Mesendoderm (in vitro differentiated cells): ENCODE results near the gene GSG1L.

Experiments used
- DNase-seq: peaks from one replicate; pipeline ENCODE4 v3.0.0; 2013
- H2AK5ac ChIP-seq: 2 replicates; pipeline ENCODE4 v1.6.1; 2013; ENCODE audit warnings: low read length, inconsistent platforms
- H2BK120ac ChIP-seq: 2 replicates; pipeline ENCODE4 v1.6.1; 2013; ENCODE audit warnings: low read depth, mild to moderate bottlenecking, low read length, moderate library complexity, mixed read lengths
- H2BK15ac ChIP-seq: replicated peaks from 2 replicates; pipeline ENCODE4 v1.6.1; 2013; ENCODE audit warnings: low read depth, mild to moderate bottlenecking, moderate library complexity
- H2BK5ac ChIP-seq: 2 replicates; pipeline ENCODE4 v1.6.1; 2013; ENCODE audit warnings: low read length, inconsistent platforms
- H3K18ac ChIP-seq: 2 replicates; pipeline ENCODE4 v1.6.1; 2013; ENCODE audit warnings: mild to moderate bottlenecking, low read length, mixed read lengths
- H3K23ac ChIP-seq: one replicate; pipeline ENCODE4 v1.6.1; 2013; ENCODE audit warnings: low read length
- H3K27ac ChIP-seq: 2 replicates; pipeline ENCODE4 v1.5.1; 2013; ENCODE audit warnings: low read depth, mild to moderate bottlenecking, inconsistent platforms, low read length, moderate library complexity
- H3K27me3 ChIP-seq: 2 replicates; pipeline ENCODE4 v1.6.1; 2013; ENCODE audit warnings: low read length, control low read depth, mild to moderate bottlenecking, inconsistent platforms; ENCODE audit not compliant: insufficient read depth, poor library complexity
- H3K36me3 ChIP-seq: 2 replicates; pipeline ENCODE4 v1.6.1; 2013; ENCODE audit warnings: low read length, inconsistent platforms; ENCODE audit not compliant: control insufficient read depth, insufficient read depth
- H3K4ac ChIP-seq: one replicate; pipeline ENCODE4 v1.6.1; 2013; ENCODE audit warnings: low read depth, mild to moderate bottlenecking, low read length, moderate library complexity
- H3K4me1 ChIP-seq: 2 replicates; pipeline ENCODE4 v1.6.1; 2013; ENCODE audit warnings: low read depth, low read length, inconsistent platforms; ENCODE audit not compliant: control insufficient read depth
- H3K4me2 ChIP-seq: 2 replicates; pipeline ENCODE4 v1.6.1; 2013; ENCODE audit warnings: low read length
- H3K4me3 ChIP-seq: 2 replicates; pipeline ENCODE4 v1.5.1; 2013; ENCODE audit warnings: mild to moderate bottlenecking, low read length
- H3K56ac ChIP-seq: one replicate; pipeline ENCODE4 v1.6.1; 2013; ENCODE audit warnings: low read length
- H3K79me1 ChIP-seq: 2 replicates; pipeline ENCODE4 v1.6.1; 2013; ENCODE audit warnings: low read length, inconsistent platforms
- H3K79me2 ChIP-seq: 2 replicates; pipeline ENCODE4 v1.6.1; 2013; ENCODE audit warnings: mild to moderate bottlenecking, low read length; ENCODE audit not compliant: control insufficient read depth, insufficient read depth
- H3K9ac ChIP-seq: 2 replicates; pipeline ENCODE4 v1.6.1; 2013; ENCODE audit warnings: low read length, inconsistent platforms
- H4K5ac ChIP-seq: one replicate; pipeline ENCODE4 v1.6.1; 2013; ENCODE audit warnings: low read length
- H4K8ac ChIP-seq: one replicate; pipeline ENCODE4 v1.6.1; 2013; ENCODE audit warnings: low read depth, mild to moderate bottlenecking, control low read depth, low read length, moderate library complexity
- WGBS: extraction: QIAGEN DNeasy Blood & Tissue Kit; methylation state at CpG from one replicate; pipeline ENCODE4 v1.1.7; 2013; ENCODE audit warnings: low lambda C conversion rate, missing lambda C conversion rate; ENCODE audit not compliant: insufficient coverage; ENCODE audit errors: extremely low coverage; 5-methylcytosine and 5-hydroxymethylcytosine counted together

Gene GSG1L

GRCh38 chr16:27795992-27796614 lies 267.4 kb downstream of the GSG1L start:
- H3K27me3 ChIP-seq: no peaks in the 10 kb centered on the region
- no peak overlapping the region for H3K56ac ChIP-seq
- no peak overlapping the region for H4K8ac ChIP-seq
- no peak overlapping the region for H3K9ac ChIP-seq
- H2BK15ac ChIP-seq: no peak overlapping the region
- no peak overlapping the region for H3K23ac ChIP-seq
- H3K79me2 ChIP-seq: no peaks in the 10 kb centered on the region
- H3K4me3 ChIP-seq: no peak overlapping the region
- no peak overlapping the region for H3K4me2 ChIP-seq
- H2BK5ac ChIP-seq: no peak overlapping the region
- H2AK5ac ChIP-seq: no peak overlapping the region
- no peak overlapping the region for H3K4ac ChIP-seq
- no peak overlapping the region for H2BK120ac ChIP-seq
- H3K36me3 ChIP-seq: no peaks in the 10 kb centered on the region
- no peak overlapping the region for H3K27ac ChIP-seq
- no CpG with 5 or more reads among the region's 11 CpGs for WGBS
- no peaks in the 10 kb centered on the region for H3K79me1 ChIP-seq
- H4K5ac ChIP-seq: no peak overlapping the region
- no peak overlapping the region for H3K18ac ChIP-seq
- no peaks in the 10 kb centered on the region for H3K4me1 ChIP-seq
- peak; percentile 62 for DNase-seq

- Histone ChIP-seq H3K4me2 (no peak overlapping the region), H3K23ac (no peak overlapping the region), H2BK120ac (no peak overlapping the region), H3K4me3 (no peak overlapping the region), H2AK5ac (no peak overlapping the region), H3K79me2 (no peaks in the 10 kb centered on the region), H4K8ac (no peak overlapping the region), H3K27ac (no peak overlapping the region), H3K56ac (no peak overlapping the region), H2BK5ac (no peak overlapping the region), H3K36me3 (no peaks in the 10 kb centered on the region), H3K27me3 (no peaks in the 10 kb centered on the region), H3K79me1 (no peaks in the 10 kb centered on the region), H3K9ac (no peak overlapping the region), H3K4me1 (no peaks in the 10 kb centered on the region), H3K4ac (no peak overlapping the region), H3K18ac (no peak overlapping the region), H4K5ac (no peak overlapping the region), H2BK15ac (no peak overlapping the region)
- DNase-seq: no peak
These were observed 270.3 kb downstream of the GSG1L start for GRCh38 chr16:27793249-27793622.

GRCh38 chr16:27792486-27793248 lies 270.8 kb downstream of the GSG1L start:
- no peak overlapping the region for H3K23ac ChIP-seq
- H3K4me1 ChIP-seq: no peaks in the 10 kb centered on the region
- H3K18ac ChIP-seq: no peak overlapping the region
- H2AK5ac ChIP-seq: no peak overlapping the region
- no peaks in the 10 kb centered on the region for H3K79me1 ChIP-seq
- H3K4me3 ChIP-seq: no peak overlapping the region
- H2BK120ac ChIP-seq: no peak overlapping the region
- no peaks in the 10 kb centered on the region for H3K79me2 ChIP-seq
- no peak for DNase-seq
- no peak overlapping the region for H4K5ac ChIP-seq
- H2BK5ac ChIP-seq: no peak overlapping the region
- no peak overlapping the region for H3K4me2 ChIP-seq
- H2BK15ac ChIP-seq: no peak overlapping the region
- H4K8ac ChIP-seq: no peak overlapping the region
- no peaks in the 10 kb centered on the region for H3K27me3 ChIP-seq
- H3K27ac ChIP-seq: no peak overlapping the region
- no peak overlapping the region for H3K56ac ChIP-seq
- H3K9ac ChIP-seq: no peak overlapping the region
- no peak overlapping the region for H3K4ac ChIP-seq
- no peaks in the 10 kb centered on the region for H3K36me3 ChIP-seq
- no CpG with 5 or more reads among the region's 7 CpGs for WGBS

DNA sequence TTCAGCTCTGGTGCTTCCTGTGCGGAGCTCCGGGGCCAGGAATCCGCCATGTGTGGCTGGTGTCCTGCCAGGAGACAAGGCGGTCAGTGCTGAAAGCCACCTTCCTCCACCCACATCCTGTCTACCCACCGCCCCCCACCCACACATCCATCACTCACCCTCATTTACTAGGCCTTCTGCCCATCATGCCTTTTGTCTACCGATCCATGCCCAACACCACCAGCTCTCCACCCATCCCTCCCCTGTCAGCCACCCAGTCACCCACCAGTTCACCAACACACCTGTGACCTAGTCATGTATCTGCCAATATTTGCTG lies 272.2 kb downstream of the GSG1L start:
- Histone ChIP-seq H3K79me1 (no peaks in the 10 kb centered on the region), H3K4me1 (no peaks in the 10 kb centered on the region), H3K79me2 (no peaks in the 10 kb centered on the region), H3K56ac (no peak overlapping the region), H2AK5ac (no peak overlapping the region), H2BK120ac (no peak overlapping the region), H3K4me2 (no peak overlapping the region), H3K23ac (no peak overlapping the region), H3K18ac (no peak overlapping the region), H3K4ac (no peak overlapping the region), H3K36me3 (no peaks in the 10 kb centered on the region), H3K4me3 (no peak overlapping the region), H3K9ac (no peak overlapping the region), H3K27ac (no peak overlapping the region), H4K8ac (no peak overlapping the region), H2BK5ac (no peak overlapping the region), H2BK15ac (no peak overlapping the region), H4K5ac (no peak overlapping the region), H3K27me3 (no peaks in the 10 kb centered on the region)
- WGBS: no CpG with 5 or more reads among the region's 6 CpGs
- no peak for DNase-seq

DNA sequence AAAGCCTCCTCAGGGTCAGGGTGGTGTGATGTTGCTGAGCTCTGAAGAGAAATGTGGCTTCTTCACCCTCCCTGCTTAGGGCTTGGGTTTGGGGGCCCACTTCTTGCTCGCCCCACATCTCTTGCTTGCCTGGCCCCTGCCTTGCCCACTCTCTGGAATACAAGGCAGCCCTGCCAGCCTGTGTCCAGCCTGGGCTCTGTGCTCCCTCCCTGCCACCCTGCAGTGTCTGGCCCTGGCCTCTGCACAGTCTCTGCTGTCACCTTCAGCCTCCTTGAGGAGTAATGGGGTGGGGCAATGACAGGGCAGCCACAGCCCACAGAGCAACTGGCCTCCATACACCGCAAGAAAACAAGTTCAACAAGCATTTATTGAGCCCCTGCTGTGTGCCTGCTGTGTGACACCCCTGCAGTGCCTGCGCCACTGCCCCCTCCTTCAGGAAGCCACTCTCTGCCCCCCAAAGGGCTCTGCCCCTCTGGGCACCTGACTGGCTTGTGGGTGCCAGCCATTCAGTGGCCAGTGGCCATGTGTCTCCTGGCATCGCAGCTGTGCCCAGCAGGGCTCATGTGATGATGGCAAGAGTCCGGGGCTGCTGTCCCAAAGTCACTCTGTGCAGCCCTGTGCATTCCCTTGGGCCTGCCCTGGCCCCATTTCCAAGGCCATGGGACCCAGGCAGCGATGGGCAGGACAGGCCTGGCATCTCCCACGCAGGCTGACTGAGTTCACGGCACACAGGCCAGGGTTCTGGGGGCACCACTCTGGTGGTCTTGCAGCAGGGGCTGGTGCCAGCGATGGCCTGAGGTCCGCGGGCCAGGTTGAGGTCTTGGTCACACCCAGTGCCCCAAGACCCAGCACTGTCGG lies 272.7 kb downstream of the GSG1L start:
- Histone ChIP-seq H2AK5ac (no peak overlapping the region), H3K56ac (no peak overlapping the region), H3K79me1 (no peaks in the 10 kb centered on the region), H3K23ac (no peak overlapping the region), H3K4me2 (no peak overlapping the region), H3K79me2 (no peaks in the 10 kb centered on the region), H4K5ac (no peak overlapping the region), H2BK15ac (no peak overlapping the region), H2BK5ac (no peak overlapping the region), H3K18ac (no peak overlapping the region), H3K36me3 (no peaks in the 10 kb centered on the region), H4K8ac (no peak overlapping the region), H3K4me3 (no peak overlapping the region), H3K9ac (no peak overlapping the region), H3K27ac (no peak overlapping the region), H2BK120ac (no peak overlapping the region), H3K27me3 (no peaks in the 10 kb centered on the region), H3K4ac (no peak overlapping the region), H3K4me1 (no peaks in the 10 kb centered on the region)
- no CpG with 5 or more reads among the region's 12 CpGs for WGBS
- DNase-seq: no peak
